GM21423 (cell line): ENCODE data around the gene KRT40.
"Not testable (repeated sequence)": the region's sequence is repeated elsewhere in the genome, so short reads cannot be mapped to it uniquely, and the experiment has no call there.

ENCODE experiments used
- ATAC-seq: cut with Tn5 transposase; IDR thresholded peaks from one replicate; pipeline ENCODE4 v1.9.1; 2021; ENCODE audit warnings: mild to moderate bottlenecking, moderate library complexity; ENCODE audit not compliant: unreplicated experiment

The KRT40 gene

GRCh38 chr17:40984226-40984625 is at the start of gene KRT40:
Gene KRT40 (minus strand): TSS chr17:40984326. CDS start chr17:40984273, 53 bp downstream.
- ATAC-seq = no peak

- ATAC-seq = no peak
These were observed 45.6 kb upstream of the KRT40 start, which contains the start of gene KRTAP1-4 for GRCh38 chr17:41029633-41030245. Gene KRTAP1-4 (minus strand): TSS chr17:41030195. CDS start chr17:41030078, 117 bp downstream.

GRCh38 chr17:41026715-41027471 is 42.8 kb upstream of the KRT40 start, which contains the start of gene KRTAP1-5:
Gene KRTAP1-5 (minus strand): TSS chr17:41027208. CDS start chr17:41027155, 53 bp downstream.
- ATAC-seq = no peak

- ATAC-seq = no peak
These were observed 40.6 kb upstream of the KRT40 start for GRCh38 chr17:41024697-41025096.

- no peak for ATAC-seq
These were observed 36.2 kb upstream of the KRT40 start for GRCh38 chr17:41020336-41020735.

- ATAC-seq = no peak
These were observed 35.3 kb upstream of the KRT40 start for GRCh38 chr17:41019415-41019814.

- no peak for ATAC-seq
These were observed 34.4 kb upstream of the KRT40 start for GRCh38 chr17:41018541-41018940.

GRCh38 chr17:41016578-41017215 is 32.6 kb upstream of the KRT40 start:
- ATAC-seq = no peak

GRCh38 chr17:41015454-41015853 is 31.3 kb upstream of the KRT40 start:
- no peak for ATAC-seq

- ATAC-seq = no peak
These were observed 29.5 kb upstream of the KRT40 start for GRCh38 chr17:41013606-41014005.

GRCh38 chr17:41013181-41013580 is 29.1 kb upstream of the KRT40 start:
- no peak for ATAC-seq

GRCh38 chr17:41012326-41013120 is 28.4 kb upstream of the KRT40 start:
- no peak for ATAC-seq

GRCh38 chr17:41010441-41010840 is 26.3 kb upstream of the KRT40 start:
- no peak for ATAC-seq

- no peak for ATAC-seq
These were observed 25.8 kb upstream of the KRT40 start for GRCh38 chr17:41009936-41010335.

GRCh38 chr17:41009301-41009760 is 25.2 kb upstream of the KRT40 start:
- no peak for ATAC-seq

GRCh38 chr17:41008811-41009210 is 24.7 kb upstream of the KRT40 start, which contains the start of gene KRTAP3-1:
Gene KRTAP3-1 (minus strand): TSS chr17:41009128. CDS start chr17:41009074, 54 bp downstream.
- no peak for ATAC-seq

- ATAC-seq = no peak
These were observed 20.3 kb upstream of the KRT40 start for GRCh38 chr17:41004397-41004796.

GRCh38 chr17:41003926-41004325 is 19.8 kb upstream of the KRT40 start:
- no peak for ATAC-seq

- no peak for ATAC-seq
These were observed 18.7 kb upstream of the KRT40 start for GRCh38 chr17:41002814-41003213.

GRCh38 chr17:41001795-41002194 is 17.7 kb upstream of the KRT40 start:
- ATAC-seq = no peak

- not testable (repeated sequence) for ATAC-seq
These were observed 15.4 kb upstream of the KRT40 start, which contains the start of gene KRTAP3-2 for GRCh38 chr17:40999563-40999962. Gene KRTAP3-2 (minus strand): TSS chr17:40999906. CDS start chr17:40999853, 53 bp downstream.
